BE2C (cell line): Measurements from ENCODE around the gene UPK3BL2. TPM values are rescaled to one million over a fixed set of nuclear protein-coding genes. Genes with fewer than 3 reads are reported as not detected.
"Not testable (repeated sequence)": the region's sequence is repeated elsewhere in the genome, so short reads cannot be mapped to it uniquely, and the experiment has no call there.

ENCODE experiments used
- DNase-seq: peaks from one replicate; pipeline ENCODE4 v3.0.0-alpha.2; 2020
- H3K27me3 ChIP-seq: fragments of 250-450 bp; sonication (Bioruptor Pico); 2 replicates; pipeline ENCODE4 v1.5.1; 2020; ENCODE audit warnings: mild to moderate bottlenecking
- H3K36me3 ChIP-seq: fragments of 250-450 bp; sonication (Bioruptor Pico); 2 replicates; pipeline ENCODE4 v1.5.1; 2020; ENCODE audit warnings: mild to moderate bottlenecking
- H3K4me1 ChIP-seq: fragments of 250-450 bp; sonication (Bioruptor Pico); 2 replicates; pipeline ENCODE4 v1.5.1; 2020
- H3K4me3 ChIP-seq: 2 replicates; pipeline ENCODE4 v1.5.1; 2011; ENCODE audit warnings: low read depth, low read length
- H3K9me3 ChIP-seq: fragments of 250-450 bp; sonication (Bioruptor Pico); 2 replicates; pipeline ENCODE4 v1.5.1; 2020
- polyA plus RNA-seq: library from polyadenylated mRNA; unstranded; fragments of >200 nt; gene quantifications from one replicate; pipeline ENCODE4 v1.2.1, GENCODE V29; 2012; ENCODE audit warnings: low read depth, missing spikeins; ENCODE audit not compliant: insufficient read length, insufficient read depth
- TF ChIP-seq, protein P1 (sequence below): IDR thresholded peaks from 2 replicates; pipeline ENCODE4 v1.5.1; 2012; ENCODE audit warnings: mild to moderate bottlenecking, low read depth, low read length

The UPK3BL2 gene
- polyA plus RNA-seq = 10.2 TPM

- H3K4me3 ChIP-seq, DNase-seq, H3K36me3 ChIP-seq, H3K9me3 ChIP-seq, H3K27me3 ChIP-seq, H3K4me1 ChIP-seq: not testable (repeated sequence)
These were observed at the start of gene UPK3BL2 for GRCh38 chr7:102543596-102543995. UPK3BL2 (minus strand) TSS chr7:102543696; CDS start chr7:102543636, 60 bp downstream.

DNA sequence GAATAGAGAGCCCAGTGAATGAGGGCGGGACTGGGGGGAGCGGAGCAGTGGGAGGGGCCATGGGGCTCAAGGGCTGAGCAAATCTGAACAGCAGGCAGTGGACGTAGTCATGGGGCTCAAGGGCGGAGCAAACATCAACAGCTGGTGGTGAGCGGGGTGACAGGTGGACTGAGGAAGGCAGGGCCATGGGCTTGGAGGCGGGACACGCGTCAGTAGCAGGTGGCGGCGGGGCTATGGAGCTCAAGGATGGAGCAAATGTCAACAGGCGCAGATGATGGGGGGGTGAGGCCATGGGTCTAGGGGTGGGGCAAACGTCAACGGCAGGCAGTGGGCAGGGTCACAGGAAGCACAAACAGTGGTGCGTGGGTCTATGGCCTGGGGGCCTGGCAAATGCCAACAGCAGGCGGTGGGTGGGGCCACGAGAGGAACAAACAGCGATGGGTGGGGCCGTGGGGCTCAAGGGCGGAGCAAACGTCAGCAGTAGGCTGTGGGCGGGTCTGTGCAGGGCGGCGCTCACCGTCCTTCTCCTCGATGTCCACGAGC, 49.1 kb upstream of the UPK3BL2 start:
- H3K27me3 ChIP-seq = not testable (repeated sequence)

DNA sequence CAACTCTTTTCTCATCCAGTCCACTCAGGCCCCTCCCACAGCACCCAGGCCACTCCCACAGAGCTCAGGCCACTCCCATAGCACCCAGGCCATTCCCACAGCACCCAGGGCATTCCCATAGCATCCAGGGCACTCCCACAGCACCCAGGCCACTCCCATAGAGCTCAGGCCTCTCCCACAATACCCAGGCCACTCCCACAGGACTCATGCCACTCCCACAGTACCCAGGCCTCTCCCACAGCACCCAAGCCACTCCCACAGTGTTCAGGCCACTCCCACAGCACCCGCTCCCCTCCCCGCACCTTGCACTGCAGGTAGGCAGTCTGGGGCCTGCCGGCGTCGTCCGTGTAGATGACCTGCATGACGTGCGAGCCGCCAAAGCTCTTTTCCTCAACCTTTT, 46.4 kb upstream of the UPK3BL2 start:
- H3K4me3 ChIP-seq, H3K4me1 ChIP-seq, H3K9me3 ChIP-seq, H3K27me3 ChIP-seq, H3K36me3 ChIP-seq, DNase-seq: not testable (repeated sequence)

More for the DNA sequence above, 49.1 kb upstream of the UPK3BL2 start:
- H3K4me3 ChIP-seq, H3K36me3 ChIP-seq, H3K9me3 ChIP-seq, H3K4me1 ChIP-seq: not testable (repeated sequence)
- peak; percentile 22 for DNase-seq

GRCh38 chr7:102583495-102583894, 40.0 kb upstream of the UPK3BL2 start:
- not testable (repeated sequence) for DNase-seq, H3K27me3 ChIP-seq, H3K9me3 ChIP-seq, H3K36me3 ChIP-seq, H3K4me3 ChIP-seq, H3K4me1 ChIP-seq

DNA sequence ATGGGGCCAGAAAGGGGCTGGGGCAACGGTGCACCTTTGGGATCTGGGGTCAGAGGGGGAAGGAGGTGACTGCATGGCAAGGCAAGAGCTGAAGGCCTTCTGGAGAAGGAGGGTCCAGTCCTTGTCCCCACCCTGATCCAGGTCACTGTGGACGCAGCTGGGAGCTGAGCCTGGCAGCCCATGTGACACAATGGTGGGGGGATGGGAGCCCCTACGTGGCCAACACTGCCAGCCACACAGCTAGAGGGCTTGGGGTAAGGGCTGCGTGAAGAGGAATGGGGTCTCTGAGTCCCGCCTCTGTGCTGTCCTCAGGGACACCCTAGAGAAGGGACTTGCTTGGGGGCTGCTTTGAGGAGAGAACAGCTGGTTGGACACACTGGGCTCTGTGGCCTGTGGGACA, 38.2 kb upstream of the UPK3BL2 start:
- H3K36me3 ChIP-seq, H3K4me3 ChIP-seq, DNase-seq, H3K9me3 ChIP-seq, H3K4me1 ChIP-seq, H3K27me3 ChIP-seq: not testable (repeated sequence)

GRCh38 chr7:102578486-102578885, 35.0 kb upstream of the UPK3BL2 start:
- not testable (repeated sequence) for H3K9me3 ChIP-seq, H3K36me3 ChIP-seq, DNase-seq, H3K27me3 ChIP-seq, H3K4me3 ChIP-seq, H3K4me1 ChIP-seq

GRCh38 chr7:102577315-102578240, 34.1 kb upstream of the UPK3BL2 start:
- not testable (repeated sequence) for H3K4me1 ChIP-seq, DNase-seq, H3K27me3 ChIP-seq, H3K9me3 ChIP-seq, H3K4me3 ChIP-seq, H3K36me3 ChIP-seq

DNA sequence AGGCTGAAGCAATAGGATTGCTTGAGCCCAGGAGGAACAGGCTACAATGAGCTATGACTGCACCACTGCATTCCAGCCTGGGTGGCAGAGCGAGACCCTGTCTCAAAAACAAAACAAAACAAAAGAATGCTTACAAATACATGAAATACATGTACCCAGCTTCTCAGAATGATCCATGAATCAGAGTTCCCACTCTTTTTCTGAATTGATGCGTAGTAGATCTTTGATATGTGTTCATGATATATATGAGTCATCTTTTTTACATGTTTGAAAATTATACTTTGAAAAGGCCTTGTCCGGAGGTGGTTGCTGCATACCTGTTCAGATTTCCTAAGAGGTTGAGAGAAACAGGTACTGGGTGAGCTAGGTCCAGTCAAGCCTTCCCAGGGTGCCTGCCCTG, 32.9 kb upstream of the UPK3BL2 start:
- not testable (repeated sequence) for DNase-seq, H3K4me3 ChIP-seq, H3K4me1 ChIP-seq

DNA sequence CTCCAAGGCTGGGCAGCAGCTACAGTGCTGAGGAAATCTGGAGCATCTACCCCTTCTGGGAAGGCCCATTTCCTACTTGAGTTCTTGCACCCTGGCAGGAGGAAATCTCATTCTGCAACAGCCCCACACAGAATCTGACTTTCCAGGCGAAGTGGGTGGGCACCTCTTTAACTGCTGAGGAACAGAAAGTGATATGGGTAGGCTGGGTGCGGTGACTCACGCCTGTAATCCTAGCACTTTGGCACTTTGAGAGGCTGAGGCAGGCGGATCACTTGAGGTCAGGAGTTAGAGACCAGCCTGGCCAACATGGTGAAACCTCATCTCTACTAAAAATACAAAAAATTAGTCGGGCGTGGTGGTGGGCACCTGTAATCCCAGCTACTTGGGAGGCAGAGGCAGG, 31.1 kb upstream of the UPK3BL2 start:
- DNase-seq, H3K27me3 ChIP-seq, H3K4me3 ChIP-seq, H3K9me3 ChIP-seq, H3K4me1 ChIP-seq, H3K36me3 ChIP-seq: not testable (repeated sequence)

More for the DNA sequence above, 32.9 kb upstream of the UPK3BL2 start:
- not testable (repeated sequence) for H3K9me3 ChIP-seq, H3K27me3 ChIP-seq, H3K36me3 ChIP-seq

DNA sequence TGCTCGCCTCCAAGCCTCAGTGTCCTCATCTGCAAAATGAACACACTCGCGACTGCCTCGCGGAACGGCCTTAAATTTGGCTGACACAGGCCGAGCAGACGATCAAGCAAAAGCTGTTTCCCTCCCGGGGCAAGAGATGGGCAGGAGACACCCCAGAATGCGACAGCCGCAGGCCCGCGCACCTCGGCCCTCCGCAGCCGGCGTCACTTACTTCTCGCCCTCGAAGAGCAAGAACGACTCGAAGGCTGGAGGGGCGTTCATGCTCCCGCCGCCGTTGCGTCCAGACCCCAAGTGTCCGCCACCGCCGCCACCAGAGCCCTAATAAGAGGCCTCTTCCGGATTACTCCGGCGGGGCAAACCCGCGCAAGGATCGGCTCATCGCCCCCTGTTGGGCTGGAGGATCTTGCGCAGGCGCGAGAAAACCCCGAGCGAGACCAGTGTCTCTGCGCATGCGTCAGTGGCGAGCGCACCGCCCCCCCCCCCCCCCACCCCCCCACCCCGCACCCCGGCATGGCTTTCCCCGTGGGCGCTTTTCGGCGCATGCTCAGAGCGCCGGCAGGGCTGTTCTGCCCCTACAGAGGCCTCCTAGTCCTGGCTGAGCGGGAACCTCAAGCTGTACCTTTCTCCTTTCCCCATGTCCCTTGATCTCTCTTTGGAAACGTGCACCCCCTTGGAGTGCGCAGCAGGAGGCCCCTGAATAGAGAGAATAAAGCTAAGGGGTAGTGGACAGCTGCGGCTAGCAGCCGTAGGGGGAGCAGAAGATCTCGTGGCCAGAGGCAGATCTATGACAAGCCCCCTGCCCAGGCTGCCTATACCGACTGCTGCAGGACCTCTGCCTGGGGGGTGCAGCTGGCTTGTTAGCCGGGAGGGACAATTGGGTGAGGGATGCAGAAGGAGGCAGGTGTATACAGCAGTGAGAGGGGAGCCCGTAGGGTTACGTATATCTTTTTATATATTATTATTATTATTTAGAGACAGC, 29.1 kb upstream of the UPK3BL2 start, which contains the start of gene POLR2J3:
Gene POLR2J3, minus strand, starts transcription at position 323 of the 979 bp plus-strand sequence. Its CDS starts 62 bp downstream, at position 261.
- H3K36me3 ChIP-seq, H3K4me1 ChIP-seq, H3K9me3 ChIP-seq, H3K27me3 ChIP-seq: not testable (repeated sequence)
- H3K4me3 ChIP-seq = peak within 1 kb of the TSS; percentile 74
- peak; percentile 95 for DNase-seq
- TF ChIP-seq, protein P1, sequence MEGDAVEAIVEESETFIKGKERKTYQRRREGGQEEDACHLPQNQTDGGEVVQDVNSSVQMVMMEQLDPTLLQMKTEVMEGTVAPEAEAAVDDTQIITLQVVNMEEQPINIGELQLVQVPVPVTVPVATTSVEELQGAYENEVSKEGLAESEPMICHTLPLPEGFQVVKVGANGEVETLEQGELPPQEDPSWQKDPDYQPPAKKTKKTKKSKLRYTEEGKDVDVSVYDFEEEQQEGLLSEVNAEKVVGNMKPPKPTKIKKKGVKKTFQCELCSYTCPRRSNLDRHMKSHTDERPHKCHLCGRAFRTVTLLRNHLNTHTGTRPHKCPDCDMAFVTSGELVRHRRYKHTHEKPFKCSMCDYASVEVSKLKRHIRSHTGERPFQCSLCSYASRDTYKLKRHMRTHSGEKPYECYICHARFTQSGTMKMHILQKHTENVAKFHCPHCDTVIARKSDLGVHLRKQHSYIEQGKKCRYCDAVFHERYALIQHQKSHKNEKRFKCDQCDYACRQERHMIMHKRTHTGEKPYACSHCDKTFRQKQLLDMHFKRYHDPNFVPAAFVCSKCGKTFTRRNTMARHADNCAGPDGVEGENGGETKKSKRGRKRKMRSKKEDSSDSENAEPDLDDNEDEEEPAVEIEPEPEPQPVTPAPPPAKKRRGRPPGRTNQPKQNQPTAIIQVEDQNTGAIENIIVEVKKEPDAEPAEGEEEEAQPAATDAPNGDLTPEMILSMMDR = peak; percentile 44

GRCh38 chr7:102568620-102569019, 25.1 kb upstream of the UPK3BL2 start:
- not testable (repeated sequence) for H3K4me1 ChIP-seq, H3K9me3 ChIP-seq, H3K27me3 ChIP-seq, H3K4me3 ChIP-seq, DNase-seq, H3K36me3 ChIP-seq

DNA sequence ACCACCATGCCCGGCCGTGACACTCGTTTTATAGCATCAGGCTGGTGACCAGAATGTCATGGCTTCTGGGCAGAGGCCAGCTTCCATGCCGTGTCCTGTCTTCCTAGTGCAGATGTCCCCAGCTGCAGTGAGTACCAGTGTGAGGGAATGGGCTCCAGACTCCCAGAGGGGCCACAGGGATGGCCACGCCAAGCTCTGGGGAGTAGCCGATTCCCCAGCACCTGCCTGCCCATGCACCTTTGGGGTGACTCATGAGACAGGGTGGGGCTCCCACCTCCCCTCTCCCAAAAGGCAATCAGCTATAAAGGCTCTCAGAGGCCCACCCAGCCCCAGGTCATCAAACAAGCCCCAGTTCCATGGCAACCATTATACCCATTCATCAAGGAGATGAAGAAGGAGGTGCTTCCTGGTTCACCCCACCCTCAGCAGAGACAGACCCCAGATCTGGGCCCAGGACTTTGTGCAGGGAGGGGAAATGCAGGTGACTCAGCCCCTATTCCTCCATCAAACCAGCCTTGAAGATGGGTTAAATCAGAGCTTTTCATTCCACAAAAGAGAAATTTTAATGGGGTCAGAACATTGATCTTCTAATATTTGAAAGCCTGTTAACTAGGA, 7.4 kb upstream of the UPK3BL2 start, which contains the start of gene SPDYE2:
Gene SPDYE2, plus strand, starts transcription at position 419 of the 615 bp plus-strand sequence. CDS start 2,030 bp downstream, outside the sequence.
- not testable (repeated sequence) for H3K36me3 ChIP-seq, H3K4me1 ChIP-seq, H3K9me3 ChIP-seq, H3K4me3 ChIP-seq, DNase-seq, H3K27me3 ChIP-seq

- not testable (repeated sequence) for H3K36me3 ChIP-seq, DNase-seq, H3K27me3 ChIP-seq, H3K4me3 ChIP-seq, H3K9me3 ChIP-seq, H3K4me1 ChIP-seq
These were observed 2.9 kb upstream of the UPK3BL2 start for GRCh38 chr7:102546353-102546752.
